Measurements from ENCODE around the gene NEDD4L. TPM values are rescaled to one million over a fixed set of nuclear protein-coding genes. Genes with fewer than 3 reads are reported as not detected.

The NEDD4L gene
- total and polyA plus RNA-seq, 4 donors = 40.2 to 308 (median 148) TPM

GRCh38 chr18:58271770-58272169 lies 227.7 kb downstream of the NEDD4L start:
- ATAC-seq (ENCODE audit: insufficient read depth, low FRiP score) (no peak), DNase-seq (no peak)
- Histone ChIP-seq H3K27ac (ENCODE audit: low read depth in 1 of 2, low read length in 1 of 2) (no peak overlapping the region), H3K9ac (ENCODE audit: insufficient read depth in 1 of 2, low read length in 2 of 2) (no peak overlapping the region), H3K36me3 (ENCODE audit: control insufficient read depth in 4 of 4, insufficient read depth in 4 of 4, low read length in 4 of 4) (no peaks in the 10 kb centered on the region), H3K9me3 (ENCODE audit: control insufficient read depth in 4 of 4, insufficient read depth in 3 of 4, low read length in 3 of 4) (no peaks in the 10 kb centered on the region), H3K4me1 (ENCODE audit: control insufficient read depth in 5 of 5, insufficient read depth in 5 of 5, low read length in 5 of 5) (peaks cover 17 to 37% (median 27%) of the 10 kb centered on the region in 5 donors), H3K27me3 (ENCODE audit: control insufficient read depth in 3 of 3, insufficient read depth in 3 of 3, low read length in 2 of 3) (no peaks in the 10 kb centered on the region), H3K4me3 (no peak overlapping the region)
- TF ChIP-seq, protein P1, sequence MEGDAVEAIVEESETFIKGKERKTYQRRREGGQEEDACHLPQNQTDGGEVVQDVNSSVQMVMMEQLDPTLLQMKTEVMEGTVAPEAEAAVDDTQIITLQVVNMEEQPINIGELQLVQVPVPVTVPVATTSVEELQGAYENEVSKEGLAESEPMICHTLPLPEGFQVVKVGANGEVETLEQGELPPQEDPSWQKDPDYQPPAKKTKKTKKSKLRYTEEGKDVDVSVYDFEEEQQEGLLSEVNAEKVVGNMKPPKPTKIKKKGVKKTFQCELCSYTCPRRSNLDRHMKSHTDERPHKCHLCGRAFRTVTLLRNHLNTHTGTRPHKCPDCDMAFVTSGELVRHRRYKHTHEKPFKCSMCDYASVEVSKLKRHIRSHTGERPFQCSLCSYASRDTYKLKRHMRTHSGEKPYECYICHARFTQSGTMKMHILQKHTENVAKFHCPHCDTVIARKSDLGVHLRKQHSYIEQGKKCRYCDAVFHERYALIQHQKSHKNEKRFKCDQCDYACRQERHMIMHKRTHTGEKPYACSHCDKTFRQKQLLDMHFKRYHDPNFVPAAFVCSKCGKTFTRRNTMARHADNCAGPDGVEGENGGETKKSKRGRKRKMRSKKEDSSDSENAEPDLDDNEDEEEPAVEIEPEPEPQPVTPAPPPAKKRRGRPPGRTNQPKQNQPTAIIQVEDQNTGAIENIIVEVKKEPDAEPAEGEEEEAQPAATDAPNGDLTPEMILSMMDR (IDR thresholded peaks at IDR 0.05; ENCODE audit: control extremely low read depth, extremely low read depth) = no peak
- 48 to 77% methylated on average over 2 of the region's 2 CpGs for WGBS, 2 donors

DNA sequence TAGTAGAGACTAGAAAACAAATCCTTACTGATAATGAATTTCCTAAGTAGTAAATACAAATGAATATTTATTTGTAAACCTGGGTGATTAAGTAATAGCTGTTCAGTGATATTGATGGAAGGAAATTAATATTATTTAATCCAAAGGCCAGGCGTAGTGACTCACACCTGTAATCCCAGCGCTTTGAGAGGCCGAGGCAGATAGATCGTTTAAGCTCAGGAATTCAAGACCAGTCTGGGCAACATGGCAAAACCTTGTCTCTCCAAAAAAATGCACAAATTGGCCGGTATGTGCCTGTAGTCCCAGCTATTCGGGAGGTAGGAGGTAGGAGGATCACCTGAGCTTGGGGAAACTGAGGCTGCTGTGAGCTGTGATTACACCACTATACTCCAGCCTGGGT lies 228.2 kb downstream of the NEDD4L start:
- 87 to 89% methylated on average over 6 of the region's 6 CpGs for WGBS, 2 donors
- Histone ChIP-seq H3K4me3 (no peak overlapping the region), H3K9me3 (ENCODE audit: control insufficient read depth in 4 of 4, insufficient read depth in 3 of 4, low read length in 3 of 4) (no peaks in the 10 kb centered on the region), H3K27me3 (ENCODE audit: control insufficient read depth in 3 of 3, insufficient read depth in 3 of 3, low read length in 2 of 3) (no peaks in the 10 kb centered on the region), H3K36me3 (ENCODE audit: control insufficient read depth in 4 of 4, insufficient read depth in 4 of 4, low read length in 4 of 4) (no peaks in the 10 kb centered on the region), H3K4me1 (ENCODE audit: control insufficient read depth in 5 of 5, insufficient read depth in 5 of 5, low read length in 5 of 5) (peaks cover 18 to 33% (median 27%) of the 10 kb centered on the region in 5 donors), H3K27ac (ENCODE audit: low read depth in 1 of 2, low read length in 1 of 2) (peak overlapping the region; percentile 33 to 62), H3K9ac (ENCODE audit: insufficient read depth in 1 of 2, low read length in 2 of 2) (no peak overlapping the region)
- DNase-seq (no peak), ATAC-seq (ENCODE audit: insufficient read depth, low FRiP score) (no peak)
- TF ChIP-seq, protein P1 (IDR thresholded peaks at IDR 0.05; ENCODE audit: control extremely low read depth, extremely low read depth) = no peak

- Histone ChIP-seq H3K9ac (ENCODE audit: insufficient read depth in 1 of 2, low read length in 2 of 2) (no peak overlapping the region), H3K9me3 (ENCODE audit: control insufficient read depth in 4 of 4, insufficient read depth in 3 of 4, low read length in 3 of 4) (no peaks in the 10 kb centered on the region), H3K27me3 (ENCODE audit: control insufficient read depth in 3 of 3, insufficient read depth in 3 of 3, low read length in 2 of 3) (no peaks in the 10 kb centered on the region), H3K36me3 (ENCODE audit: control insufficient read depth in 4 of 4, insufficient read depth in 4 of 4, low read length in 4 of 4) (no peaks in the 10 kb centered on the region), H3K4me3 (no peak overlapping the region), H3K4me1 (ENCODE audit: control insufficient read depth in 5 of 5, insufficient read depth in 5 of 5, low read length in 5 of 5) (peaks cover 13 to 29% (median 24%) of the 10 kb centered on the region in 5 donors), H3K27ac (ENCODE audit: low read depth in 1 of 2, low read length in 1 of 2) (peak overlapping the region; percentile 7 to 62)
- TF ChIP-seq, protein P1 (IDR thresholded peaks at IDR 0.05; ENCODE audit: control extremely low read depth, extremely low read depth) = no peak
- ATAC-seq (ENCODE audit: insufficient read depth, low FRiP score) (no peak), DNase-seq (no peak)
- WGBS, 2 donors = 81 to 83% methylated on average over 7 of the region's 7 CpGs
Measured at GRCh38 chr18:58272779-58273435, 228.9 kb downstream of the NEDD4L start.

GRCh38 chr18:58275176-58275575 lies 231.2 kb downstream of the NEDD4L start:
- Histone ChIP-seq H3K4me3 (no peak overlapping the region), H3K27ac (ENCODE audit: low read depth in 1 of 2, low read length in 1 of 2) (no peak overlapping the region), H3K27me3 (ENCODE audit: control insufficient read depth in 3 of 3, insufficient read depth in 3 of 3, low read length in 2 of 3) (no peaks in the 10 kb centered on the region), H3K36me3 (ENCODE audit: control insufficient read depth in 4 of 4, insufficient read depth in 4 of 4, low read length in 4 of 4) (no peaks in the 10 kb centered on the region), H3K9ac (ENCODE audit: insufficient read depth in 1 of 2, low read length in 2 of 2) (no peak overlapping the region), H3K9me3 (ENCODE audit: control insufficient read depth in 4 of 4, insufficient read depth in 3 of 4, low read length in 3 of 4) (no peaks in the 10 kb centered on the region), H3K4me1 (ENCODE audit: control insufficient read depth in 5 of 5, insufficient read depth in 5 of 5, low read length in 5 of 5) (peaks cover 0 to 22% (median 17%) of the 10 kb centered on the region in 5 donors)
- 88 to 91% methylated on average over 1 of the region's 1 CpG for WGBS, 2 donors
- ATAC-seq (ENCODE audit: insufficient read depth, low FRiP score) = no peak
- DNase-seq = no peak
- TF ChIP-seq, protein P1 (IDR thresholded peaks at IDR 0.05; ENCODE audit: control extremely low read depth, extremely low read depth) = no peak

All from lung (tissue), 12 donors.